ENCODE measurements around the gene IGDCC3.

Gene IGDCC3

DNA sequence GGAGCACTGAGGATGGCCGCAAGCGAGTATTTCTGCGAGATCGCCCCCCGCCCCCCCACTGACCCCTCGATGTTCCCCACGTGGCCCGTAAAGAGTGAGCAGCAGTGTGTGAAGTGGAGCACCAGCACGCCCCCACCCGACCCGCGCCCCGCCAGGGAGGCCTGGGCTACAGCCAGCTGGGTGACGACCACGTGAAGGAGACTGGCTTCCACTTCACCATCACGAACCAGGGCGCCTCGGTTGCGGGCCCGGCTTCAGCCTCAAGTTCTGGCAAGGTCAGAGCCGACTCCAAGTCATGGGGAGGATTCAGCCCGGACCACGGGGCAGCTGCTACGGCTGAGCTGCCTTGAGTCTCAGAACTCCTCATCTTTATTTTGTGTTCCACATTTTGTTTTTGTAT lies 75.7 kb downstream of the IGDCC3 start:
- TF ChIP-seq, protein P1, sequence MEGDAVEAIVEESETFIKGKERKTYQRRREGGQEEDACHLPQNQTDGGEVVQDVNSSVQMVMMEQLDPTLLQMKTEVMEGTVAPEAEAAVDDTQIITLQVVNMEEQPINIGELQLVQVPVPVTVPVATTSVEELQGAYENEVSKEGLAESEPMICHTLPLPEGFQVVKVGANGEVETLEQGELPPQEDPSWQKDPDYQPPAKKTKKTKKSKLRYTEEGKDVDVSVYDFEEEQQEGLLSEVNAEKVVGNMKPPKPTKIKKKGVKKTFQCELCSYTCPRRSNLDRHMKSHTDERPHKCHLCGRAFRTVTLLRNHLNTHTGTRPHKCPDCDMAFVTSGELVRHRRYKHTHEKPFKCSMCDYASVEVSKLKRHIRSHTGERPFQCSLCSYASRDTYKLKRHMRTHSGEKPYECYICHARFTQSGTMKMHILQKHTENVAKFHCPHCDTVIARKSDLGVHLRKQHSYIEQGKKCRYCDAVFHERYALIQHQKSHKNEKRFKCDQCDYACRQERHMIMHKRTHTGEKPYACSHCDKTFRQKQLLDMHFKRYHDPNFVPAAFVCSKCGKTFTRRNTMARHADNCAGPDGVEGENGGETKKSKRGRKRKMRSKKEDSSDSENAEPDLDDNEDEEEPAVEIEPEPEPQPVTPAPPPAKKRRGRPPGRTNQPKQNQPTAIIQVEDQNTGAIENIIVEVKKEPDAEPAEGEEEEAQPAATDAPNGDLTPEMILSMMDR (conservative IDR thresholded peaks at IDR 0.05; ENCODE audit: low read depth, low read length): no peak
- no peaks in the 10 kb centered on the region for H3K27me3 ChIP-seq (ENCODE audit: insufficient read depth, low read depth)
- H3K4me2 ChIP-seq: no peak overlapping the region
- no peaks in the 10 kb centered on the region for H3K79me2 ChIP-seq (ENCODE audit: insufficient read depth, low read depth)
- H3K4me3 ChIP-seq (IDR thresholded peaks at IDR 0.05; ENCODE audit: insufficient read depth, low read depth, low read length): no peak overlapping the region
- no peak overlapping the region for H3K27ac ChIP-seq
- H4K20me1 ChIP-seq (ENCODE audit: insufficient read depth): no peaks in the 10 kb centered on the region
- no peak overlapping the region for H3K9ac ChIP-seq
- peaks cover 28% of the 10 kb centered on the region for H3K4me1 ChIP-seq (ENCODE audit: low read depth, poor library complexity, severe bottlenecking)
- H2AFZ ChIP-seq (ENCODE audit: low read depth): no peak overlapping the region
- H3K36me3 ChIP-seq (ENCODE audit: insufficient read depth): no peaks in the 10 kb centered on the region

DNA sequence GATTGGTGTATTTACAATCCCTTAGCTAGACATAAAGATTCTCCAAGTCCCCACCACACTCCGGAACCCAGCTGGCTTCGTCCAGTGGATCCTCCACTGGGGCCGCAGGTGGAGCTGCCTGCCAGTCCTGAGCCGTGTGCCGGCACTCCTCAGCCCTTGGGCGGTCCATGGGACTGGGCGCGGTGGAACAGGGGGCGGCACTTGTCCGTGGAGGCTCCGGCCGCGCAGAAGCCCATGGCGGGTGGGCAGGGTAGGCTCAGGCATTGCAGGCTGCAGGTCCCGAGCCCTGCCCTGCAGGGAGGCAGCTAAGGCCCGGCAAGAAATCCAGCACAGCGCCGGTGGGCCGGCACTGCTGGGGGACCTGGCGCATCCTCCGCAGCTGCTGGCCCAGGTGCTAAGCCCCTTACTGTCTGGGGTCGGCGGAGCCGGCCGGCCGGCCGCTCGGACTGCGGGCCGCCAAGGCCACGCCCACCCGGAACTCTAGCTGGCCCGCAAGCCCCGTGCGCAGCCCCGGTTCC lies 76.8 kb downstream of the IGDCC3 start:
- Histone ChIP-seq H2AFZ (ENCODE audit: low read depth) (no peak overlapping the region), H3K79me2 (ENCODE audit: insufficient read depth, low read depth) (no peaks in the 10 kb centered on the region), H3K27me3 (ENCODE audit: insufficient read depth, low read depth) (no peaks in the 10 kb centered on the region), H3K4me2 (no peak overlapping the region), H3K36me3 (ENCODE audit: insufficient read depth) (no peaks in the 10 kb centered on the region), H3K4me1 (ENCODE audit: low read depth, poor library complexity, severe bottlenecking) (peaks cover 30% of the 10 kb centered on the region), H3K9ac (no peak overlapping the region), H3K27ac (no peak overlapping the region), H4K20me1 (ENCODE audit: insufficient read depth) (no peaks in the 10 kb centered on the region), H3K4me3 (IDR thresholded peaks at IDR 0.05; ENCODE audit: insufficient read depth, low read depth, low read length) (no peak overlapping the region)
- TF ChIP-seq, protein P1 (conservative IDR thresholded peaks at IDR 0.05; ENCODE audit: low read depth, low read length): no peak

DNA sequence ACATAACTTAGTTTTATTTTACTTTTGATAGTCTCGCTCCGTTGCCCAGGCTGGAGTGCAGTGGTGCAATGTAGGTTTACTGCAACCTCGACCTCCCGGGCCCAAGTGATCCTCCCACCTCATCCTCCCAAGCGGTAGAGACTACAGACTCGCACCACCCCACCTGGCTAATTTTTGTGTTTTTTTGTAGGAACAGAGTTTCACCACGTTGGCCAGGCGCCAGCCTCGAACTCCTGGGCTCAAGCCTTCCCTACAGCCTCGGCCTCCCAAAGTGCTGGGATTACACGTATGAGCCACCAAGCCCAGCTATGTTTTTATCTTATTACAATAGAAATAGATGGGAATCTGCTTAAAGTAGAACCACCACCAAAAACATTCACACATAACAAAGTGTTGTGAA lies 79.1 kb downstream of the IGDCC3 start:
- Histone ChIP-seq H3K4me3 (IDR thresholded peaks at IDR 0.05; ENCODE audit: insufficient read depth, low read depth, low read length) (no peak overlapping the region), H3K4me1 (ENCODE audit: low read depth, poor library complexity, severe bottlenecking) (peaks cover 21% of the 10 kb centered on the region), H3K27me3 (ENCODE audit: insufficient read depth, low read depth) (no peaks in the 10 kb centered on the region), H3K27ac (no peak overlapping the region), H3K4me2 (no peak overlapping the region), H2AFZ (ENCODE audit: low read depth) (no peak overlapping the region), H3K36me3 (ENCODE audit: insufficient read depth) (no peaks in the 10 kb centered on the region), H3K79me2 (ENCODE audit: insufficient read depth, low read depth) (no peaks in the 10 kb centered on the region), H4K20me1 (ENCODE audit: insufficient read depth) (no peaks in the 10 kb centered on the region), H3K9ac (no peak overlapping the region)
- TF ChIP-seq, protein P1 (conservative IDR thresholded peaks at IDR 0.05; ENCODE audit: low read depth, low read length): no peak

DNA sequence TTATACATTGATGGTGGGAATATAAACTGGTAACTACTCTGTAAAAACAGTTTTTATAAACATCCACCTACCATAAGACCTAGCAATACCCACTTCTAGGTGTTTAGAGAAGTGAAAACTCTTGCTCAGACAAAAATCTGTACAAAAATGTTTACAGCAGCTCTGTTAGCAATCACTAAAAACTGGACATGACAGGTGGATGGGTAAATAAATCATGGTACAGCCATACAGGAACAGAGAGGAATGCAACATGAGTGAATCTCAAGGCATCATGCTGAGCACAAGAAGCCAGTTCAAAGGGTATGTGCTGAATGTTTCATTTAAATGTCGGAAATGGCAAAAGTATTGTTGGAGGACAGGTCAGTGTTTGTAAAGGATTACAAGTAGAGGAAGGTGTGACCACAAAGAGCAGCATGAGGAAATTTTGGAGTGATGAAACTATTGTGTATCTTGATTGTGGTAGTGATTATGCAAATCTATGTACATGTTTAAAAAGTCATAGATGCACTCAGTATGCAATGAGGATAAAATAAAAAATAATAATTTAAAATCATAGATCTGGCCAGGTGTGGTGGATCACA lies 84.8 kb downstream of the IGDCC3 start:
- H3K79me2 ChIP-seq (ENCODE audit: insufficient read depth, low read depth): no peaks in the 10 kb centered on the region
- no peak overlapping the region for H3K4me3 ChIP-seq (IDR thresholded peaks at IDR 0.05; ENCODE audit: insufficient read depth, low read depth, low read length)
- peaks cover 19% of the 10 kb centered on the region for H3K4me1 ChIP-seq (ENCODE audit: low read depth, poor library complexity, severe bottlenecking)
- H3K27me3 ChIP-seq (ENCODE audit: insufficient read depth, low read depth): no peaks in the 10 kb centered on the region
- H3K27ac ChIP-seq: no peak overlapping the region
- H4K20me1 ChIP-seq (ENCODE audit: insufficient read depth): no peaks in the 10 kb centered on the region
- no peak overlapping the region for H3K9ac ChIP-seq
- no peak overlapping the region for H2AFZ ChIP-seq (ENCODE audit: low read depth)
- no peaks in the 10 kb centered on the region for H3K36me3 ChIP-seq (ENCODE audit: insufficient read depth)
- TF ChIP-seq, protein P1 (conservative IDR thresholded peaks at IDR 0.05; ENCODE audit: low read depth, low read length): no peak
- no peak overlapping the region for H3K4me2 ChIP-seq
